Memory B cell (primary cell): ENCODE measurements around the gene UPK1B.
A peak's percentile ranks its signal among the peaks of the same experiment; 100 is the strongest.

ENCODE experiments used
- ATAC-seq: fragments of 150-1000 bp; cut with Tn5 transposase; 2 replicates; pipeline ENCODE4 v1.10.0; 2021; ENCODE audit warnings: low read depth, mild to moderate bottlenecking, moderate library complexity
- DNase-seq, 2 donors: peaks; one replicate each; pipeline ENCODE4 v3.0.0; 2022; ENCODE audit warnings: low spot score in 2 of 2
- H3K27ac Mint-ChIP-seq: one replicate; pipeline ENCODE4 v1.8.0; 2022; ENCODE audit warnings: mild to moderate bottlenecking, moderate library complexity, mixed read lengths
- H3K27me3 Mint-ChIP-seq: one replicate; pipeline ENCODE4 v1.8.0; 2022; ENCODE audit warnings: mixed read lengths
- H3K36me3 Mint-ChIP-seq: one replicate; pipeline ENCODE4 v1.8.0; 2022; ENCODE audit warnings: mild to moderate bottlenecking, mixed read lengths
- H3K4me1 Mint-ChIP-seq: one replicate; pipeline ENCODE4 v1.8.0; 2022; ENCODE audit warnings: mixed read lengths
- H3K4me3 Mint-ChIP-seq: one replicate; pipeline ENCODE4 v1.8.0; 2022; ENCODE audit warnings: mild to moderate bottlenecking, moderate library complexity, mixed read lengths
- H3K9me3 Mint-ChIP-seq: one replicate; pipeline ENCODE4 v1.8.0; 2022; ENCODE audit warnings: mixed read lengths

The UPK1B gene

DNA sequence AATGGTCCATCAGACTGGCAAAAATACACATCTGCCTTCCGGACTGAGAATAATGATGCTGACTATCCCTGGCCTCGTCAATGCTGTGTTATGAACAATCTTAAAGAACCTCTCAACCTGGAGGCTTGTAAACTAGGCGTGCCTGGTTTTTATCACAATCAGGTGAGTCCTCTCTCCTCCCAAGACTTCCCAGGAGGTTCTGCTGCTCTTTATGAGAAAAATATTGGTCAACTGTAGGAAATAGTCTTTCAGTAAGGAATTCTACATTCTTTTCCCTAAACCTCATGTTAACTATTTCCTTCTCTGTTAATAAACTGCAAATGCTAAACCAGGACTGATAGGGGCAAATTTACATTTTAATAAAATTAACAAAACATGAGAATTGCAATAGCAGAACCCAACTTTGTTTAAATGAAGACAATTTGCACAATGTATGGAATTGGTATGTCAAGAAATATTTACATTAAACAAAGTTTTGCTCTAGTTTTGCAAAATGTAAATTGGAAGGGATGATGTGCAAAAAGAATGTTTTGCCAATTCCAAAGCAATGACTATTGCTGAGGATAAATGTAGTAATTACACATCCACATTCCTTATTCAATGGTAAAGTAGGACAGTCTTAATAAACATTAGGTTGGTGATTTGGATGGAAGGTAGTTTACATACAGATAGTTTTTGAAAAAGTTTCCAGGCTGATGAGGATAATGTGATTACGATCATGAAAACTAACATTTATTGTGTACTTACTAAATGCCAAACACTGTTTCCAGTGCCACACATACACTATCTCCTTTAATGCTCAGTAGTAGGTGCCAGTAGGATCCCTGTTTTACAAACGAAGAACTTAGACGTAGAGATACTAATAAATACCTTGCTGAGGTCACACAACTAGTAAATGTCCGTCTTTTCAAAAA is 21.1 kb downstream of the UPK1B start:
- no peak overlapping the region for H3K4me3 Mint-ChIP-seq
- no peak overlapping the region for H3K27ac Mint-ChIP-seq
- H3K4me1 Mint-ChIP-seq: no peaks in the 10 kb centered on the region
- ATAC-seq: no peak
- peaks cover 3% of the 10 kb centered on the region for H3K27me3 Mint-ChIP-seq
- DNase-seq: no peak
- no peaks in the 10 kb centered on the region for H3K36me3 Mint-ChIP-seq
- no peaks in the 10 kb centered on the region for H3K9me3 Mint-ChIP-seq

GRCh38 chr3:119195151-119195476 is 21.7 kb downstream of the UPK1B start:
- Mint-ChIP-seq H3K4me3 (no peak overlapping the region), H3K27ac (no peak overlapping the region), H3K4me1 (no peaks in the 10 kb centered on the region), H3K27me3 (peaks cover 3% of the 10 kb centered on the region), H3K36me3 (no peaks in the 10 kb centered on the region), H3K9me3 (no peaks in the 10 kb centered on the region)
- ATAC-seq (no peak), DNase-seq (no peak)

DNA sequence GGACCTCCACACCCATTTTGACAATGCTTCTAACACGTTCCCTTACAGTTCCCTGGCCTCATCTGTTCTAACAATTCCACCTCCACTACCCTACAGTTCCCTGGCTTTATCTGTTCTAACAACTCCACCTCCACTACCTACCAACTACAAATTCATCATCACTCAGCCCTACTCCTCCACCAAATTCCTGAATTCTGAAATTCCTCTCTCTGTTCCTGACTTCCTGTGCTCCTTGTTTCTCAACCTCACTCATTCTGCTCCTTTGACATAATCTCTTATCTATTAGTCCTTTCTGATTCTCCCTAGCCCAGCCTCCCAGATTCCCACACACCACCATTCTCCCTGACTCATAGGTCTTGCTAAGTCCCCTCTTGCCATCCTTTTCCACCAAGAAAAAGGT is 22.5 kb downstream of the UPK1B start:
- no peaks in the 10 kb centered on the region for H3K36me3 Mint-ChIP-seq
- no peak overlapping the region for H3K4me3 Mint-ChIP-seq
- no peaks in the 10 kb centered on the region for H3K4me1 Mint-ChIP-seq
- no peak overlapping the region for H3K27ac Mint-ChIP-seq
- H3K9me3 Mint-ChIP-seq: no peaks in the 10 kb centered on the region
- no peak for ATAC-seq
- H3K27me3 Mint-ChIP-seq: peaks cover 3% of the 10 kb centered on the region
- DNase-seq: no peak

DNA sequence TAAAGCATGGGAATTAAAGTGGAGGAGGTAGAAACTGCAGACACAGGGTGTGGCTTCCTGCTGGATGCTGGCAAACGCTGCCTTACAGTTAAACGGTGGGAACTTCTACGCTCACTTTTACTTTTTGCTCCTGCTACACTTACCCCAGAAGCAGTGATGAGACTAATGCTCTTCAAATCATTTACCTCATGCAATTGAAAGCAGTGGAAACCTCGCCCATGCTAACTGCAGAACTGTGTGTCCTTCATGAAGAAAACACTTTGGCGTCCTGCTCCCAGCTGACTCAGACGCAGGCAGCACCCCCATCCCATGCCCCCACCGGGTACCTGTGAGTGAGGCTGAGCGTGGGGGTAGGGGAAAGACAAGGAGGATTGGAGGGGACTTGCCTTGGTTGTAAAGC is 31.8 kb downstream of the UPK1B start:
- DNase-seq (no peak), ATAC-seq (no peak)
- no peaks in the 10 kb centered on the region for H3K4me1 Mint-ChIP-seq
- H3K4me3 Mint-ChIP-seq: no peak overlapping the region
- peaks cover 5% of the 10 kb centered on the region for H3K9me3 Mint-ChIP-seq
- H3K36me3 Mint-ChIP-seq: peaks cover 24% of the 10 kb centered on the region
- no peaks in the 10 kb centered on the region for H3K27me3 Mint-ChIP-seq
- H3K27ac Mint-ChIP-seq: no peak overlapping the region

DNA sequence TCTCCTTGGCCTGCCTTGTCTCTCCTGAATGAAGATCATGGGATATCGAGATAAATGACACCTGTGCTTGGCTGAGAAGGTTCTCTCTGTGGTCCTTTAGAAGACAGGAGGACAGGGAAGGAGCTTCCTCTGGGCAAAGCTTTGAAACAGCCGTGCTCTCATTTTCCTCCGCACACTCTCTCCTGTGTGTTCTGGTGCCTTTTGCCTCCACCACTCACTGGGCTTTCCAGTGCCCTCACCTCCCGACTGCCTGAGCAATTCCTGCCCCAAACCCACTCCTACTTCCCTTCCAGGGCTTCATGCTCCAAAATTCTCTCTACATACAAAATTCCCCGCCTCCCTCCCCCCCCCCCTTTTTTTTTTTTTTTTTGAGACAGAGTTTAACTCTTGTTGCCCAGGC is 32.3 kb downstream of the UPK1B start:
- Mint-ChIP-seq H3K4me3 (no peak overlapping the region), H3K9me3 (peaks cover 5% of the 10 kb centered on the region), H3K36me3 (peaks cover 27% of the 10 kb centered on the region), H3K27ac (no peak overlapping the region), H3K27me3 (no peaks in the 10 kb centered on the region), H3K4me1 (no peaks in the 10 kb centered on the region)
- DNase-seq (no peak), ATAC-seq (no peak)

DNA sequence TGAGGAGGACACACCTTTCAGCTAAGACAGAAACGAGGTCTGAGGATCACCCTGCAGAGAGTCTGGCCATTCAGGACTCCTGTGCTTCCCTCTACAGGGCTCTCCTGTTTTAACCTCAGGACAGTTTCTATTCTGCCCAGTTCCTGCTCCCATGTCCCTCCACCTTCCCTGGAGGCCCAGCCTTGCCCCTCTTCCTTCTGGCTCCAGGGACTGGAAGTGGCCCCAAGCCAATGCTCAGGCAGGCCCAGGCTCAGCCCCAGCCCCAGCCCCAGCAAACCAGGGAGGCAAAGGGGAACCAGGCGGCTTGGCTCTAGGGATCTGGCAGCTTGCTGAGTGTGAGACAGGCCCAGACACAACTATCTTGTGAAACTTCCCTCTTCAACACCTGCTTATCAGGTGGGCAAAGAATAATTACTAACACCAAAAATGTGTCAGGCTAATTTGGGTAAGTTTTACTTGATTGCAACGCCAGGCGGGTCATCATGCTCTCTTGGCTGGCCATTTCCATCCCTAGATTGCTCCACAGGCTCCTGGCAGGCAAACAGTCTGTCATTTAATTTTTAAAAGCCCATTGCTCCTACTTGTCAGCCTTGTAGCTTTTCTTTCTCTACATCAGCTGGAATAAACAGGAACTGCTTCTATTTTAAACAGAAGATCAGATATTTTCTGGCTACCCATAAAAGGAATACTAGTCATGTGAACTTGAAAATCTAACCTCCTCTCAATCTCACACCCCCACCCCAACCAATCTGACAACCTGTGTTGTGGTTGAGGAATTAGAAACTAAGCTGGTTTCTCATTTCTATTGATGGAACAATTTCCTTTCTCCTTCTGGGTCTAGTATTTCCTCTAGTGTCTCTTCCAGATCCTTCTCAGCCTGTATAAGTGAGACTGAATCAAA is 33.5 kb downstream of the UPK1B start:
- H3K27me3 Mint-ChIP-seq: no peaks in the 10 kb centered on the region
- peaks cover 5% of the 10 kb centered on the region for H3K9me3 Mint-ChIP-seq
- H3K36me3 Mint-ChIP-seq: peaks cover 32% of the 10 kb centered on the region
- ATAC-seq (no peak), DNase-seq (no peak)
- H3K4me1 Mint-ChIP-seq: no peaks in the 10 kb centered on the region
- no peak overlapping the region for H3K27ac Mint-ChIP-seq
- no peak overlapping the region for H3K4me3 Mint-ChIP-seq

DNA sequence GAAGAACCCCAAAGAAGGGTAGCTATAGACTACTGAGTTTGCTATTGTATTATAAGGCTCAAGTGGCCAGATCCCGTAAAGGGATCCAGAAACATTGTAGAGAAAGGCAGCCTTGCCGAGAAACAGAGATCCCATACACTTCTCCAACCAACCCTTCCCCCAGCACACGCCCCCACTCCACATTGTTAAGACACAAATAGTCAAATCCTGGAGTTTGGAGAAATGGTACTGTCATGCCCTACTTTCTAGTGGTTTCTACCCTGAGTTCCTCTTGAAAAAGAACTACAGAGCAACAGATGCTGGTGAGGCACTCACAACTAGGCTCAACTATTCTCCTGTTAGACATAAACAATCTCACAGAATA is 34.1 kb downstream of the UPK1B start:
- no peak for DNase-seq
- ATAC-seq: no peak

DNA sequence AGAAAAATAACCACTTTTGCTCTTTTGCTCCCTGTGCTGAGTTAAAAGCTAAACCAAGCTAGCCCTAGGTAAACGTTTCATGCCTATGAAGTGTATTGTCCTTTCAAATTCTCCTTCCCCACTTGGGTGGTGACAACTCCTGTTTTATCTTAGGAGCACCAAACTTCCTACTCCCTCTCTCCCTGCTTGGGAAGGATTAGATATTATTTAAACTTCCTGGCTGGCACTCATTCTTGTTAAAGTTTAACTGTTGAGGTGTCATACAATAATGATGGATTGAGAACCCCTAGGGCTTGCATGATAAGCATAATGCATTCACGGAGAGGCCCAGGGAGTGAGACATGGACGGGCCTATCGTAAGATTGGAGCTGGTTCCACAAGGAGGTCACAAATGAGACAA is 37.8 kb downstream of the UPK1B start:
- Mint-ChIP-seq H3K4me1 (no peaks in the 10 kb centered on the region), H3K27ac (no peak overlapping the region), H3K9me3 (no peaks in the 10 kb centered on the region), H3K36me3 (peaks cover 51% of the 10 kb centered on the region), H3K27me3 (no peaks in the 10 kb centered on the region), H3K4me3 (no peak overlapping the region)
- DNase-seq: no peak
- ATAC-seq: no peak

More for the DNA sequence above, 34.1 kb downstream of the UPK1B start:
- H3K9me3 Mint-ChIP-seq: peaks cover 5% of the 10 kb centered on the region
- H3K27me3 Mint-ChIP-seq: no peaks in the 10 kb centered on the region
- H3K27ac Mint-ChIP-seq: no peak overlapping the region
- no peaks in the 10 kb centered on the region for H3K4me1 Mint-ChIP-seq
- no peak overlapping the region for H3K4me3 Mint-ChIP-seq
- H3K36me3 Mint-ChIP-seq: peaks cover 35% of the 10 kb centered on the region

DNA sequence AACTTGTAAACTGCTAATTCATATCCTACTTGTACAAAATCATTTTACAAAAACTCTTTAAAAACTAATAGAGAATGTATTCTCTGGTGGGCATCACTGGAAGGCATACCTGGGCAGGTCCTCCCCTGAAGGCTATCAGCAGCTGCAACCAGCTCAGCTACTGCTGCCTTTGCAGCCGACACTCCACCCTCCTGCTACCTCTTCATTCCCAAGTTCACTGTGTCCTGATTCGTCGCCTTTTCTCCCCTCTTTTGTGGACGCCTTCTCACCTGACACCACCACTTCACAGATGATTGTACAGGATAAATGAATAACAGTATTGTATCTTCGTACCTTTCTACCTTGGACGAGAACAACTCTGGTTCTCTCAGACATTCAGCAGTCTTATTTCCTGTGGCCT is 38.4 kb downstream of the UPK1B start:
- H3K27me3 Mint-ChIP-seq: no peaks in the 10 kb centered on the region
- no peaks in the 10 kb centered on the region for H3K4me1 Mint-ChIP-seq
- no peaks in the 10 kb centered on the region for H3K9me3 Mint-ChIP-seq
- peaks cover 51% of the 10 kb centered on the region for H3K36me3 Mint-ChIP-seq
- no peak for DNase-seq
- H3K4me3 Mint-ChIP-seq: no peak overlapping the region
- no peak overlapping the region for H3K27ac Mint-ChIP-seq
- no peak for ATAC-seq

DNA sequence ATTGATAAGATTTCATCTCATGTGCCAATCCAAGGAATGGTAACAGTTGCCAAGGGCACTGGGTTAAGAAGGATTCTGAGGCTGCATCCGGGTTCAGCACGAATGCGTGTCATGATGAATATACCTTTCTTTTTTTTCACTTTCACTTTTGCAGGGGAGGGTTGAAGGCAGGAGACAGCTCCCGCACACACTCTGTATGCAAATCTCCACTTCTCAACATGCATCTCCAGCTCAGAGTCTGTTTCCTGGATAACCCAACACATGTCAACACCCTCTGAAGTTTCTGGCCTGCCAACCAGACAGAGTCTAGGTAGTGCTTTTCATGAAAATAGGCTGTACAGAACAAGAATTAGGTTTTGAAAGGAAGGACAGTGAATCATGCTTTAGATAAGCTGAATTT is 45.7 kb downstream of the UPK1B start:
- peaks cover 12% of the 10 kb centered on the region for H3K4me1 Mint-ChIP-seq

GRCh38 chr3:119220198-119220597 is 46.8 kb downstream of the UPK1B start:
- ATAC-seq: no peak
- peaks cover 37% of the 10 kb centered on the region for H3K36me3 Mint-ChIP-seq
- DNase-seq: no peak
- no peak overlapping the region for H3K4me3 Mint-ChIP-seq
- no peaks in the 10 kb centered on the region for H3K27me3 Mint-ChIP-seq
- H3K4me1 Mint-ChIP-seq: peaks cover 12% of the 10 kb centered on the region
- H3K9me3 Mint-ChIP-seq: no peaks in the 10 kb centered on the region
- H3K27ac Mint-ChIP-seq: peak overlapping the region; percentile 77

More for the DNA sequence above, 45.7 kb downstream of the UPK1B start:
- no peaks in the 10 kb centered on the region for H3K9me3 Mint-ChIP-seq
- H3K27me3 Mint-ChIP-seq: no peaks in the 10 kb centered on the region
- peak overlapping the region; percentile 94 for H3K27ac Mint-ChIP-seq
- peak overlapping the region; percentile 43 for H3K4me3 Mint-ChIP-seq
- H3K36me3 Mint-ChIP-seq: peaks cover 42% of the 10 kb centered on the region
- ATAC-seq (peak; percentile 99), DNase-seq (peak in 1 of 2 donors; percentile 28)

DNA sequence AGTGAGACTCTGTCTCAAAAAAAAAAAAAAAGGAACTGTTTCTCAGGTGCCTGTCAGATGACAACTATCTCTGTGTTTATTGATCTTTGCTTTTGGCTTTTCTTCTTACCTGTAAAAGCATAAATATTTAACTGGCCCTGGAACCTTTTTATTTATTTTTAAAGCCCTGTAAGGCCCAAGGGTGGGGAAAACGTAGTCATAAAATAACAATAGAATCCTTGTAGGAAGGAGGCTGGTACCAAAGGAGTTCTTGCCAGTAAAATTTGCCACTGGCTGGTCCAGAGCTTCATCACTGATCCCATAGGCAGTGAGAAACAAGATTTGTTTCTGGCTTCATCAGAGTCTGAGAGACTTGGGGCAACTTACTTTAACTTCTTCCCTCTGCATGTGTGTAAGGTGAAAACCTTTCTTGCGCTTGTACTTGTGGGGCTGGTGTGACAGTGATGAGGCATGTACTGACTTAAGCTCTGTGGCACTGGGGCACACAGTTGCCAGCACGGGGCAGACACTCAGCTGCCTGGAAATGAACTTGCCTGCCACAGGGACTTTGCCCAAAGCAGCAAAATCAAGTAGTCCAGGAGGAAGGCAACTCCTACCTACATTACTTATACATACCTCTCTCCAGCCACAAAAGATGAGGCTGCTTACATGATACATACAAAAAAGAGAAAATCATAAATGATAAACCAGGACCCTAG is 47.7 kb downstream of the UPK1B start:
- H3K4me3 Mint-ChIP-seq: no peak overlapping the region
- peak overlapping the region; percentile 55 for H3K27ac Mint-ChIP-seq
- peaks cover 31% of the 10 kb centered on the region for H3K36me3 Mint-ChIP-seq

DNA sequence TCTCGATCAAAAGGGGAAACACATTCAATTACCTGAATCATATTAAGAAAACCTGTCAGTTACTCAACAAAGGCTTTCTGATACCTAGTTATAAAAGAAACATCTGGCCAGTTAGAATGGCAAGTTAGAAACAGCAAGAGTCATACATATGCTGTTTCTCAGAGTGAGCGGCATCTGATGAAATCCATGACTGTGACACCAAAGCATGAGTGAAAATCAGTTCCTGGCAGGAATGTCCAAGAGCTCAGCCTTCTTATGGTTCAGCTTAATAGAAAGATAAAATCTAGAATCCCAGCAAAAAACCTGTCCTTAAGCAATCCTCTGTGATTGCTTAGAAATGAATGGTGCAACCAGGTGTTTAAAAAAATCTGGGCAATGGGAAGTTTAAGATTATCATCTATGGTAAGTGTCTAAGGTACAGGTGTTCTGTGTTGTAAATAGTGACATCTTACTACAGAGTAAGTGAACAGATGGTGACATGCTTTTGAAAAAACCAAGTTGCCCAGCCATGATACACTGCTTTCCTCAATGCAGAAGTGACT is 48.5 kb downstream of the UPK1B start:
- peak overlapping the region; percentile 55 for H3K27ac Mint-ChIP-seq

More for the DNA sequence above, 47.7 kb downstream of the UPK1B start:
- Mint-ChIP-seq H3K4me1 (peaks cover 12% of the 10 kb centered on the region), H3K27me3 (no peaks in the 10 kb centered on the region), H3K9me3 (no peaks in the 10 kb centered on the region)
- DNase-seq (no peak), ATAC-seq (no peak)

GRCh38 chr3:119222391-119222790 is 49.0 kb downstream of the UPK1B start:
- Mint-ChIP-seq H3K4me3 (no peak overlapping the region), H3K9me3 (no peaks in the 10 kb centered on the region), H3K36me3 (peaks cover 38% of the 10 kb centered on the region), H3K4me1 (peaks cover 12% of the 10 kb centered on the region), H3K27ac (no peak overlapping the region), H3K27me3 (no peaks in the 10 kb centered on the region)
- ATAC-seq: no peak
- DNase-seq: no peak

More for the DNA sequence above, 48.5 kb downstream of the UPK1B start:
- H3K9me3 Mint-ChIP-seq: no peaks in the 10 kb centered on the region
- peaks cover 35% of the 10 kb centered on the region for H3K36me3 Mint-ChIP-seq
- no peak for ATAC-seq
- no peak overlapping the region for H3K4me3 Mint-ChIP-seq
- no peaks in the 10 kb centered on the region for H3K27me3 Mint-ChIP-seq
- no peak for DNase-seq
- H3K4me1 Mint-ChIP-seq: peaks cover 12% of the 10 kb centered on the region
